Measurements from ENCODE around the gene ADAMTS2.

DNA sequence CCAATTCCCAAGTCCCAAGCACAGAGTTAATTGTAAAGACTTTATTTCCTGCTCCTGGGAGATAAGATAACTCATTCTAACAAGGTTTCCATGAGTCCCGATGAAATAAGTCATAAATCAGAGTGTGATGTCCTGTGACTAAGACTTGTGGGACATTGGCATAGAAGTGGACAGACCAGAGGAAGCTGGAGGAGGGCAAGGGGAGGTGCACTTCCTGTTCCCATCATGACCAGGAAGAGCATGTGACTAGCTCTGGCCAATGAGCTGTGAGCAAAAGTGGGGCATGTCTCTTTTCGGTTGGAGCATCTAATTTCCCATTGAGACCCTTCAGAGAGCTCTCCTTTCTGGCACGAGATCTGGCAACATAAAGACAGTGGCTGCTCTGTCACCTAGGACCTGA, 184.7 kb downstream of the ADAMTS2 start:
- TF ChIP-seq, protein P1, sequence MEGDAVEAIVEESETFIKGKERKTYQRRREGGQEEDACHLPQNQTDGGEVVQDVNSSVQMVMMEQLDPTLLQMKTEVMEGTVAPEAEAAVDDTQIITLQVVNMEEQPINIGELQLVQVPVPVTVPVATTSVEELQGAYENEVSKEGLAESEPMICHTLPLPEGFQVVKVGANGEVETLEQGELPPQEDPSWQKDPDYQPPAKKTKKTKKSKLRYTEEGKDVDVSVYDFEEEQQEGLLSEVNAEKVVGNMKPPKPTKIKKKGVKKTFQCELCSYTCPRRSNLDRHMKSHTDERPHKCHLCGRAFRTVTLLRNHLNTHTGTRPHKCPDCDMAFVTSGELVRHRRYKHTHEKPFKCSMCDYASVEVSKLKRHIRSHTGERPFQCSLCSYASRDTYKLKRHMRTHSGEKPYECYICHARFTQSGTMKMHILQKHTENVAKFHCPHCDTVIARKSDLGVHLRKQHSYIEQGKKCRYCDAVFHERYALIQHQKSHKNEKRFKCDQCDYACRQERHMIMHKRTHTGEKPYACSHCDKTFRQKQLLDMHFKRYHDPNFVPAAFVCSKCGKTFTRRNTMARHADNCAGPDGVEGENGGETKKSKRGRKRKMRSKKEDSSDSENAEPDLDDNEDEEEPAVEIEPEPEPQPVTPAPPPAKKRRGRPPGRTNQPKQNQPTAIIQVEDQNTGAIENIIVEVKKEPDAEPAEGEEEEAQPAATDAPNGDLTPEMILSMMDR (IDR thresholded peaks at IDR 0.05): no peak
- no peak for TF ChIP-seq POLR2A (IDR thresholded peaks at IDR 0.05)
